Cardiac muscle cell (in vitro differentiated cells and primary cell): ENCODE measurements around the gene GABRR2. TPM values are rescaled to one million over a fixed set of nuclear protein-coding genes. Genes with fewer than 3 reads are reported as not detected.

Source experiments
- DNase-seq, 2 donors: peaks; one replicate each; pipeline versions ENCODE4 v3.0.0 to v3.0.0-alpha.2; 2010 to 2017; ENCODE audit warnings: low read depth in 1 of 2, low spot score in 1 of 2
- H3K27ac ChIP-seq: fragments of 200-600 bp; sonication (generic); 2 replicates; pipeline ENCODE4 v1.5.1; 2016
- H3K27me3 ChIP-seq: fragments of 200-600 bp; sonication (generic); 2 replicates; pipeline ENCODE4 v1.6.0; 2016; ENCODE audit warnings: control low read depth
- H3K36me3 ChIP-seq: fragments of 200-600 bp; sonication (generic); 2 replicates; pipeline ENCODE4 v1.5.1; 2016; ENCODE audit warnings: control low read depth
- H3K4me1 ChIP-seq: fragments of 200-600 bp; sonication (generic); 2 replicates; pipeline ENCODE4 v1.8.1; 2017; ENCODE audit warnings: low read depth, mild to moderate bottlenecking, mixed run types
- H3K4me3 ChIP-seq: fragments of 200-600 bp; sonication (generic); 2 replicates; pipeline ENCODE4 v1.5.1; 2016; ENCODE audit warnings: mild to moderate bottlenecking
- H3K9me3 ChIP-seq: fragments of 200-600 bp; sonication (generic); 2 replicates; pipeline ENCODE4 v1.5.1; 2017; ENCODE audit warnings: low read depth, mild to moderate bottlenecking, control low read depth
- CTCF ChIP-seq: IDR thresholded peaks from 2 replicates; pipeline ENCODE4 v1.5.1; 2012; ENCODE audit warnings: low read depth, mild to moderate bottlenecking, low read length
- polyA plus RNA-seq: library from polyadenylated mRNA; unstranded; fragments of >200 nt; fragmentation: Nextera tagmentation; extraction: Ambion mirVana; gene quantifications from 2 replicates; pipeline ENCODE4 v1.2.1, GENCODE V29; 2016
- total RNA-seq: library from RNA; depleted of rRNA; stranded (reverse); fragments of >200 nt; gene quantifications from 2 replicates; pipeline ENCODE4 v1.2.3, GENCODE V29; 2016

The GABRR2 gene
- total and polyA plus RNA-seq, 2 experiments from 2014 or later = 0.50 to 0.83 TPM

- DNase-seq = no peak
- Histone ChIP-seq H3K27me3 (no peaks in the 10 kb centered on the region), H3K36me3 (peaks cover 3% of the 10 kb centered on the region), H3K9me3 (no peaks in the 10 kb centered on the region), H3K4me1 (peaks cover 37% of the 10 kb centered on the region), H3K4me3 (no peak overlapping the region), H3K27ac (peak overlapping the region; percentile 86)
- no peak for TF ChIP-seq CTCF
Observed at GRCh38 chr6:89346433-89346832, 31.3 kb upstream of the GABRR2 start.

GRCh38 chr6:89339565-89339964 is 24.5 kb upstream of the GABRR2 start:
- H3K27ac ChIP-seq = no peak overlapping the region
- no peak overlapping the region for H3K4me3 ChIP-seq
- H3K27me3 ChIP-seq = no peaks in the 10 kb centered on the region
- H3K4me1 ChIP-seq = no peaks in the 10 kb centered on the region
- H3K9me3 ChIP-seq = no peaks in the 10 kb centered on the region
- H3K36me3 ChIP-seq = peaks cover 34% of the 10 kb centered on the region
- DNase-seq = no peak
- TF ChIP-seq CTCF = no peak

DNA sequence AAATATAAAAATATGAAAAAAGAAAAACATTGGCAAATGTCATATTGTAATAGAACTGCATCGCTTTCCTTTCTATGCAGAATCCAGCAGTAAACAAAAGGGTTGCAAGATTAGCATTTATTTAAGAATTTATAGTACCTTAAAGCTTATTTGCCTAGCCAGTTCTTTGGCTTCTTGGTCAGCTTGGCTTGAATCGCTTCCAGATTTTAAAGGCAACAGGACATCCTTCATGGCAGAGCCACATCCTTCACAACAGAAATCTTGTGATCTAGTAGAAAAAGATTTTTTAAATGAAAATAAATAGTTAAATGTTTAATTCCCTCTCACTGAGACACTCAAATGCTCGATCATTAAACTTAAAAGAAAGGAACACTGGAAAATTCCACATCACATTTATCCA is 20.1 kb upstream of the GABRR2 start:
- no peak overlapping the region for H3K27ac ChIP-seq
- no peaks in the 10 kb centered on the region for H3K4me1 ChIP-seq
- no peaks in the 10 kb centered on the region for H3K9me3 ChIP-seq
- peaks cover 59% of the 10 kb centered on the region for H3K36me3 ChIP-seq
- H3K4me3 ChIP-seq = no peak overlapping the region
- DNase-seq = no peak
- TF ChIP-seq CTCF = no peak
- no peaks in the 10 kb centered on the region for H3K27me3 ChIP-seq

GRCh38 chr6:89330910-89331309 is 15.8 kb upstream of the GABRR2 start:
- H3K36me3 ChIP-seq = peaks cover 76% of the 10 kb centered on the region
- H3K9me3 ChIP-seq = no peaks in the 10 kb centered on the region
- no peak for DNase-seq
- no peak overlapping the region for H3K27ac ChIP-seq
- no peaks in the 10 kb centered on the region for H3K27me3 ChIP-seq
- TF ChIP-seq CTCF = no peak
- H3K4me3 ChIP-seq = no peak overlapping the region
- no peaks in the 10 kb centered on the region for H3K4me1 ChIP-seq

DNA sequence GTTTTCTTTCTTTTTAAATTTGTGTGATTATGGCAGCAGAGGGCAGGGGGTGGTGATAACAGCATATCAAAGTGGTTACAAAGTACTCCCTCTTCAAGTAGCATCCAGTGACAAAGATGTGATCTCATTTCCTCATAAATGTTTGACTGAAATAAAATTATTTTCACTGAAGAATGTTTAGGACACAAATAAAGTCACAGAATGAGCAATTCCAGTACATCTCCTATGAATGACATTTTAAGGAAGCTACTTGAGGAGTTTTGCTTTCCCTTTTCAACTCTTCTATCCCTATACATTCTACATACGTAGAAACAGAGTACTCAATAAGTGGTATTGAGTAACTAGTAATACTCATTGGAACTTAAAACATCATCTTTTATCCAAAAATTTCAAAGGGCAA is 13.9 kb upstream of the GABRR2 start:
- DNase-seq = no peak
- no peak for TF ChIP-seq CTCF
- Histone ChIP-seq H3K9me3 (no peaks in the 10 kb centered on the region), H3K4me1 (no peaks in the 10 kb centered on the region), H3K27ac (no peak overlapping the region), H3K36me3 (peaks cover 61% of the 10 kb centered on the region), H3K27me3 (no peaks in the 10 kb centered on the region), H3K4me3 (no peak overlapping the region)

DNA sequence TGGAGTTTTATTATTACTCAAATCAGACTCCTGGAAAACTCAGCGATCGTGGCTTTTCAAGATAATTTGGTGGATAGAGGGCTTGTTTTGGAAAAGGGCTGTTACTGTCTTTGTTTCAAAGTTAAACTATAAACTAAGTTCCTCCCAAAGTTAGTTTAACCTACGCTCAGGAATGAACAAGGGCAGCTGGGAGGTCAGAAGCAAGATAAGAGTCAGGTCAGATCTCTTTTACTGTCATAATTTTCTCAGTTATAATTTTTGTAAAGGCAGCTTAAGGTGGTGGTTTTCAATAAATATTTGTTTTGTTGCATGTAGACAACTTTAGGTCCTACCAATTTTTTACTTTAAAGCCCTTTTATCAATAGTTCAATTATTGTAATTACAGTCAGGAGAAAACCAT is 9.2 kb upstream of the GABRR2 start:
- H3K27ac ChIP-seq = peak overlapping the region; percentile 65
- H3K27me3 ChIP-seq = no peaks in the 10 kb centered on the region

More for the DNA sequence above, 9.2 kb upstream of the GABRR2 start:
- H3K4me3 ChIP-seq = no peak overlapping the region
- H3K4me1 ChIP-seq = peaks cover 8% of the 10 kb centered on the region
- DNase-seq = no peak
- H3K36me3 ChIP-seq = peaks cover 24% of the 10 kb centered on the region
- TF ChIP-seq CTCF = no peak
- no peaks in the 10 kb centered on the region for H3K9me3 ChIP-seq
